Astrocyte (in vitro differentiated cells and primary cell): Measurements from ENCODE around the gene TM9SF1.

Source experiments
- EZH2 ChIP-seq: IDR thresholded peaks from 2 replicates; pipeline ENCODE4 v1.6.1; 2012; ENCODE audit warnings: mild to moderate bottlenecking, low read length, inconsistent platforms; ENCODE audit not compliant: insufficient read depth
- TF ChIP-seq, protein P1 (sequence below): IDR thresholded peaks from 2 replicates; pipeline ENCODE4 v1.5.1; 2011; ENCODE audit warnings: low read depth, mild to moderate bottlenecking, inconsistent platforms, low read length, moderate library complexity; ENCODE audit not compliant: insufficient read depth

- TF ChIP-seq, protein P1, sequence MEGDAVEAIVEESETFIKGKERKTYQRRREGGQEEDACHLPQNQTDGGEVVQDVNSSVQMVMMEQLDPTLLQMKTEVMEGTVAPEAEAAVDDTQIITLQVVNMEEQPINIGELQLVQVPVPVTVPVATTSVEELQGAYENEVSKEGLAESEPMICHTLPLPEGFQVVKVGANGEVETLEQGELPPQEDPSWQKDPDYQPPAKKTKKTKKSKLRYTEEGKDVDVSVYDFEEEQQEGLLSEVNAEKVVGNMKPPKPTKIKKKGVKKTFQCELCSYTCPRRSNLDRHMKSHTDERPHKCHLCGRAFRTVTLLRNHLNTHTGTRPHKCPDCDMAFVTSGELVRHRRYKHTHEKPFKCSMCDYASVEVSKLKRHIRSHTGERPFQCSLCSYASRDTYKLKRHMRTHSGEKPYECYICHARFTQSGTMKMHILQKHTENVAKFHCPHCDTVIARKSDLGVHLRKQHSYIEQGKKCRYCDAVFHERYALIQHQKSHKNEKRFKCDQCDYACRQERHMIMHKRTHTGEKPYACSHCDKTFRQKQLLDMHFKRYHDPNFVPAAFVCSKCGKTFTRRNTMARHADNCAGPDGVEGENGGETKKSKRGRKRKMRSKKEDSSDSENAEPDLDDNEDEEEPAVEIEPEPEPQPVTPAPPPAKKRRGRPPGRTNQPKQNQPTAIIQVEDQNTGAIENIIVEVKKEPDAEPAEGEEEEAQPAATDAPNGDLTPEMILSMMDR, result no peak
- TF ChIP-seq EZH2, result no peak
Observed at GRCh38 chr14:24150567-24150966, 44.7 kb downstream of the TM9SF1 start.
